ENCODE measurements around the gene TAS1R3.

Gene TAS1R3

GRCh38 chr1:1331068-1331965 is at the start of gene TAS1R3:
Gene TAS1R3 (plus strand): TSS chr1:1331280. CDS start chr1:1331346, 66 bp downstream.
- peak; percentile 11 for DNase-seq

- DNase-seq: no peak
These were observed 49.4 kb upstream of the TAS1R3 start for GRCh38 chr1:1281533-1282321.

DNA sequence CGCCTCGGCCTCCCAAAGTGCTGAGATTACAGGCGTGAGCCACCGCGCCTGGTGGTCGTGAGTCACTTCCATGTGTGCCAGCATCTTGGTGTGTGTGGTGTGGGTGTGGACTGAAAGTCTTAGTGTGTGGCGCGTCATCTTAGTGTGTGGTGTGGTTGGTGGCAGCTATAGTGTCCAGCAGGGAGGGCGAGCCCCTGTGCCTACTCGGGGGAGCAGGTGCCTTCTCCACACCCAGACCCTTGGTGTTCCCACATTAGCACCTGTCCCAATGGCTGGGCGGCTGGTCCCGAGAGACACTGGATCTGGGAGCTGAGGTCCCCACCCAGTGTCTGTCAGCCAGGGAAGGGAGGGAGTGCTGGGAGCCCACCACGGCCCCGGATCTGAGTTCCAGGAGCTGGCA is 48.1 kb upstream of the TAS1R3 start:
- DNase-seq: no peak

DNA sequence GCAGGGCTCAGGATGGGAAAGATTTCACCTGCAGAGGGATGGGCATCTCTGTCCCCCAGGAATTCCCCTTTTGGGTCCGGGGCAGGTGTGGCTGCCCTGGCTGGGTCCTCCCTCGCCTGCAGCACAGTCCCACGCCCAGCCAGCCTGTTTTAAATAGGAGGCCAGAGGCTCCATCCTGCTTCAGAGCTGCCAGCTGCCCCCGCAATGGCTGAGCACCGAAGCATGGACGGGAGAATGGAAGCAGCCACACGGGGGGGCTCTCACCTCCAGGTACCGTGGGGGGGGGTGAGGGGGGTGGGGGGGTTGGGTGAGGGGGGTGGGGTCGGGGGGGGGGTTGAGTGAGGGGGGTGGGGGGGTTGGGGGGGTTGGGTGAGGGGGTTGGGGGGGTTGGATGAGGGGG is 47.3 kb upstream of the TAS1R3 start:
- peak; percentile 55 for DNase-seq

DNA sequence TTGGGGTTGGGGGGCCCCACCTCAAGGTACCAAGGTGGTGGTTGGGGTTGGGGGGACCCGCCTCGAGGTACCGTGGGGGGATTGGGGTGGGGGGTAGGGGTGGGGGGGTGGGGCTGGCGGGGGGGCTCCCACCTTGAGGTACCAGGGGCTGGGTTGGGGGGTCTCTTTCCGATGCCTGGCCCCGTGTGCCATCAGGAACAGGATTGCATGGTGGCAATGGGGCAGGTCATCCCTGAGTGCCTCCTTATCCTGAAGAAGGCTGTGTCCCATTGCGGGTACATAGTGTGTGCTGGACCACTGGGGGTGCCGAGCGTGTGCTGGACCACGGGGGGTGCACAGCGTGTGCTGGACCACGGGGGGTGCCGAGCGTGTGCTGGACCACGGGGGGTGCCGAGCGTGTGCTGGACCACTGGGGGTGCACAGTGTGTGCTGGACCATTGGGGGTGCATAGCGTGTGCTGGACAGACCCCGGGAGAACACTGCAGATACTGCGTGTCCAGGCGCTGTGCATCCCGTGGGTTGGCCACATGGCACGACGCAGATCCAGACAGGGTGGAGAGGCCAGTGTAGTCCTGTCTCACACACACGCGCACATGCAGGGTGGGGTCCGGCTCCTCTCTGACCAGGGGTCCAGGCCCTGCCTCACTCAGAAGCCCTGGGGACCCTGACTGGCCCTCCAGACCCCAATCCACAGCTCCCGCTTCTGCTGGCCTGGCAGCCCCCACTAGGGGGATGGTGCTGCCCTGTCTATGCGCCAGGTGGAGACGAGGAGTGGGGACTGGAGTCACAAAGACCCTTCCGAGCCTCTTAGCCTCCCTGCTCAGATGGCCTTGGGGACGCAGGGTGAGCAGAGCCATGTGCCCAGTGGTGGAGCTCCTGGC is 46.6 kb upstream of the TAS1R3 start:
- DNase-seq: no peak

DNA sequence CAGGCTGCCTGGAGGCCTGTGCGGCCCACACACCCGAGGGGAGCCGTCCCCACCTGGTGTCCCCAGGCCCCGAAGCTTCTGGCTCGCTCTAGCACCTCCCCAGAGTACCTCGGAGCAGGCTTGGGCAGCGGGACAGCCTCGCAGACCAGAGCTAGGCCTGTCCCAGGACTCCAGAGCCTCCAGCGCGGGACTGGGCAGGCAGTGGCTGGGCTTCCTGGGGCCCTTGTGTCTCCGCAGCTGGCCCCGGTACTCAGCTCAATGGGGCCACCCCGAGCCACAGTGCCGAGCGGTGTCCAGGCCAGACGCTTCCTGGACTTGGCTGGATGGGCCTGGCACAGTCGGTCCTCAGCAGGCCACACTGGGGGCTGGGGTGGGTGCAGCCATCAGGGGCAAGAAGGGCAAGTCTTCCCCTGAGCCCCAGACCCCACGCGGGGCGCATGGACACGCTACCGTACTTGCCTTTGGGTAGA is 45.9 kb upstream of the TAS1R3 start:
- DNase-seq: no peak

DNA sequence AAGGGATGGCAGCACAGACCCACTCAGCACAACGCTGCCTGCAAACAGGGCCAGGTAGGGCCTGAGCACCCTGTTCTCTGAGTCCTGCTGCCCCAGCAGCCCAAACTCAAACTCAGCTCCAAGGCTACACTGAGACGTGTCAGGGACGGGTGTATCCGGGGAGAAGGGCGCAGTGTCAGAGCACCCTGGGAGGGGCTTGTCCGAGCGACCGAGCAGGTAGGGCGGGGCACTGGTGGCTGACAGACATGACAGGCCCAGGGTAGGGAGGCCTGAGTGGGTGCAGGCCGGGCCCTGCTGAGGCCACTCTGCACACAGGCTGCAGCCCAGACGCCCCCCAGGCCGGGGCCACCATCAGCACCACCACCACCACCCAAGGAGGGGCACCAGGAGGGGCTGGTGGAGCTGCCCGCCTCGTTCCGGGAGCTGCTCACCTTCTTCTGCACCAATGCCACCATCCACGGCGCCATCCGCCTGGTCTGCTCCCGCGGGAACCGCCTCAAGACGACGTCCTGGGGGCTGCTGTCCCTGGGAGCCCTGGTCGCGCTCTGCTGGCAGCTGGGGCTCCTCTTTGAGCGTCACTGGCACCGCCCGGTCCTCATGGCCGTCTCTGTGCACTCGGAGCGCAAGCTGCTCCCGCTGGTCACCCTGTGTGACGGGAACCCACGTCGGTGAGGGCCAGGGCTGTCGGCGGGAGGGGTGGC is 45.3 kb upstream of the TAS1R3 start:
- DNase-seq: no peak

DNA sequence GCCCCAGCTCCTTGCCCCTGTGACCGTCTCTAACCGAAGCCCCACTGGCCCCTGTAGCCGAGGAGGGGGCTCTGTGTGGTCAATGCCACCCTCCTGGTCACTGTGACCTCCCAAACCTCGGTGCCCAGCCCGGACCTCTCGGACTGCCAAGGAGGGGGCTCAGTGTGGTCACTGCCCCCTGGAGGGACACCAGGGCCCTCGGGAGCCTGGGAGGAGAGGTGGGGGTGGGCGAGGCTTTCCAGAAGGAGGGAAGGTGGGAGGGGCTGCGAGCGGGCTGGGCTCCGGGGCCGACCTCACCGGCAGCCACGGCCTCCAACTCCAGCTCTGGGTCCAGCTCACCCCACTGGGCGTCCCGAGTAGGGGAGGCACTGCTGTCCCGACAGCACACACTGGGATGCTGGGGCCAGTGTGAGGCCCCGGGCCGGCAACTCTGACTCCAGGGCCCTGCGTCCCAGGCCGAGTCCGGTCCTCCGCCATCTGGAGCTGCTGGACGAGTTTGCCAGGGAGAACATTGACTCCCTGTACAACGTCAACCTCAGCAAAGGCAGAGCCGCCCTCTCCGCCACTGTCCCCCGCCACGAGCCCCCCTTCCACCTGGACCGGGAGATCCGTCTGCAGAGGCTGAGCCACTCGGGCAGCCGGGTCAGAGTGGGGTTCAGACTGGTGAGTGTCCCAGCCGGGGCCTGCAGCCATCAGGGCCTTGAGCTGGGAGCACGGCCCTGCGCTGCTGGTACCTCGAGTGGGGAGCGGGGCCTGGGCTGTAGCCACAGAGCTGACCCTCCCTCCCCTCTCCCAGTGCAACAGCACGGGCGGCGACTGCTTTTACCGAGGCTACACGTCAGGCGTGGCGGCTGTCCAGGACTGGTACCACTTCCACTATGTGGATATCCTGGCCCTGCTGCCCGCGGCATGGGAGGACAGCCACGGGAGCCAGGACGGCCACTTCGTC is 44.5 kb upstream of the TAS1R3 start:
- no peak for DNase-seq

DNA sequence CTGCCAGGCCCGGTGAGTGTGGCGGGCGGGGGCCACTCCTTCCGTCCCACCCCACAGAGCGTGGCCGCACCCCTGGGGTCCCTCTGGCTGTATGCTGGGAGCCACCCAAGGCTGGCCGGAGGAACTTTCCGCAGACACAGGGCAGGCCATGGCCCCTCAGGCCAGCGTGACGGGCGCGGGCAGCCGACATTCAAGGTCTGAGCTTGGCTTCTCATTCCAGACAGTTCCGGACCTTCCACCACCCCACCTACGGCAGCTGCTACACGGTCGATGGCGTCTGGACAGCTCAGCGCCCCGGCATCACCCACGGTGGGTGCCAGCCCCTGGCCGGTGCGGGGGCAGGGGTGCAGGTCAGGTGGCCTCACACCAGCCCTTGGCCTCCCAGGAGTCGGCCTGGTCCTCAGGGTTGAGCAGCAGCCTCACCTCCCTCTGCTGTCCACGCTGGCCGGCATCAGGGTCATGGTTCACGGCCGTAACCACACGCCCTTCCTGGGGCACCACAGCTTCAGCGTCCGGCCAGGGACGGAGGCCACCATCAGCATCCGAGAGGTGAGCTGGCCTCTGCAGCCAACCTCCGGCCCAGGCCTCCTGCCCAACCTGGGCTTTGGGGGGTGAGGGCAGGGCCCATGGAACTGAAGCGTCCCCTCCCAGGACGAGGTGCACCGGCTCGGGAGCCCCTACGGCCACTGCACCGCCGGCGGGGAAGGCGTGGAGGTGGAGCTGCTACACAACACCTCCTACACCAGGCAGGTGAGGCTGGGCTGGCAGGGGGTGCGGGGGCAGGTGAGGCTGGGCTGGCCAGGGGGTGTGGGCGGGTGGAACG is 43.6 kb upstream of the TAS1R3 start:
- peak; percentile 23 for DNase-seq

DNA sequence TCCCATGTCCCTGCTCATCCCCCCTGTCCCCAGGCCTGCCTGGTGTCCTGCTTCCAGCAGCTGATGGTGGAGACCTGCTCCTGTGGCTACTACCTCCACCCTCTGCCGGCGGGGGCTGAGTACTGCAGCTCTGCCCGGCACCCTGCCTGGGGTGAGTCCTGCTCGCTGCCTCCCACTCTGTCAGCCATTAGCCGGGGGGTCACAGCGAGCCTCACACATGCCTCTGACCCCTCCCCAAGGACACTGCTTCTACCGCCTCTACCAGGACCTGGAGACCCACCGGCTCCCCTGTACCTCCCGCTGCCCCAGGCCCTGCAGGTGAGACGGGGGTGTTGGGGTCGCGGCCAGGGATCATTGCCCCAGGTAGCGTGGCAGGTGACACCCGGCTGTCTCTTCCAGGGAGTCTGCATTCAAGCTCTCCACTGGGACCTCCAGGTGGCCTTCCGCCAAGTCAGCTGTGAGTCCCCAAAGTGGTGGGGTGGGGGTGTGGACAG is 40.8 kb upstream of the TAS1R3 start:
- DNase-seq: peak; percentile 20

DNA sequence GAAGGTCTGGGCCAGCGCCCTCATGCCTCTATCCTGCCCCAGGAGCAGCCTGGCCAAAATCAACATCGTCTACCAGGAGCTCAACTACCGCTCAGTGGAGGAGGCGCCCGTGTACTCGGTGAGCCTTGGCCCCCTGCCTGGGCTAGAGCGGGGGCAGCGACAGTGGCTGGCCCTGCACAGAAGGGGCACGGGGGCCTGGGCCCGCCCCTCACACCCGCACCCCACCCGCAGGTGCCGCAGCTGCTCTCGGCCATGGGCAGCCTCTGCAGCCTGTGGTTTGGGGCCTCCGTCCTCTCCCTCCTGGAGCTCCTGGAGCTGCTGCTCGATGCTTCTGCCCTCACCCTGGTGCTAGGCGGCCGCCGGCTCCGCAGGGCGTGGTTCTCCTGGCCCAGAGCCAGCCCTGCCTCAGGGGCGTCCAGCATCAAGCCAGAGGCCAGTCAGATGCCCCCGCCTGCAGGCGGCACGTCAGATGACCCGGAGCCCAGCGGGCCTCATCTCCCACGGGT is 40.0 kb upstream of the TAS1R3 start:
- DNase-seq: peak; percentile 38

- peak; percentile 80 for DNase-seq
These were observed 39.3 kb upstream of the TAS1R3 start for GRCh38 chr1:1291548-1292441.

GRCh38 chr1:1292442-1292779 is 38.7 kb upstream of the TAS1R3 start:
- no peak for DNase-seq

DNA sequence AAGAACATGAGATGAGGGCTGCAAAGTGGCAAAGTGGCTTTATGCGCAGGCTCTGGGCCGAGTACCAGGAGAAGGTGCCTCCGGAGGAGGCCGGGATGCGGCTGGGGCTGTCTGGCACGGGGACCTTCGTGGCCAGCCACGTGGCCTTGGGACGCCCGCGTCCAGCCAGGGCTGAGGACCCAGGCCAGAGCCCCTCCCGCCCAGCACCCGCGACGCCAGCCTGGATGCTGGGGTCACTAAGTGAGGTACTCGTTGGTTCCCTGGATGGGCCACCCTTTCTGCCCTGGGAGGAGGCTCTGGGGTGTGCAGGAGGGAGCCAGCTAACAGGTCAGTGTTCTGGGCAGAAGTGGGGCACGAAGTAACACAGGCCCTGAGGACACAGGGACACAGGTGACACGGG is 38.2 kb upstream of the TAS1R3 start:
- DNase-seq: no peak

GRCh38 chr1:1293263-1294249 is 37.5 kb upstream of the TAS1R3 start:
- DNase-seq: no peak

DNA sequence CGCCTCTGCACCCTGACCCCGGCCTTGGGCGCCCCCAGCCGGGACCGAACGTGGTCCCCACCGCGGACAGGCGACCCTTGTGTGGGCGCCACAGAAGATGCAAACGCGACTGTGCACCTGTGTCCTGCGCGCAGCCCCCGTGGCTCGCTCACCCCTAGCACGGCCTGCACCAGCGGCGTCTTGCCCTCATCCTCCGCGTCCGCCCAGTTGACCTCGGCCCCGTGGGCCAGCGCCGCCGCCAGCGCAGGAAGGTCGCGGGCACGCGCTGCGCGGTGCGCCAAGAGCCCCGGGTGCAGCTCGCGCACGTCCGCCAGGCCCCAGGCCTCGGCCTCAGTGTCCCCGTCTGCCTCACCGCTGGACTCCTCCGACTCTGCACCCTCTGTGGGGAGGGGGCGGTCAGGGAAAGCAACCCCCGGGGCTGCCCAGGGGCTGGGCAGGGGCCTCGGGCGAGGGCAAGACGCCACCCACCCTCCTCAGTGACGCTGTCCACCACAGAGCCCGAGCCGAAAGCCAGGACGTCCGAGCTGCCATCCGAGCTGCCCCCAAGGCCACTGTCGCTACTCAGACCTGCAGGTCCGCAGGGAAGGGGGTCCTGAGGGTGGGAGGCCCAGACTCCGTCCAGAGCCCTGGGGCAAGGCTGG is 36.7 kb upstream of the TAS1R3 start:
- no peak for DNase-seq
